Naive B cell (primary cell): ENCODE results near the gene IFIT1. TPM values are rescaled to one million over a fixed set of nuclear protein-coding genes. Genes with fewer than 3 reads are reported as not detected.
A peak's percentile ranks its signal among the peaks of the same experiment; 100 is the strongest.
"Not testable (repeated sequence)": the region's sequence is repeated elsewhere in the genome, so short reads cannot be mapped to it uniquely, and the experiment has no call there.

Experiments
- ATAC-seq, 2 donors: fragments of 150-1000 bp; cut with Tn5 transposase; 2 replicates each; pipeline ENCODE4 v1.10.0; 2021; ENCODE audit warnings: low read depth in 2 of 2, mild to moderate bottlenecking in 2 of 2, moderate library complexity in 2 of 2
- DNase-seq: peaks from one replicate; pipeline ENCODE4 v3.0.0; 2022
- H3K27ac Mint-ChIP-seq, 6 donors: one replicate each; pipeline ENCODE4 v1.8.0; 2020 to 2022; ENCODE audit warnings: mild to moderate bottlenecking in 6 of 6, mixed read lengths in 6 of 6, moderate library complexity in 5 of 6, inconsistent platforms in 2 of 6
- H3K27me3 Mint-ChIP-seq, 3 donors: one replicate each; pipeline ENCODE4 v1.8.0; 2021 to 2022; ENCODE audit warnings: mixed read lengths in 3 of 3, mild to moderate bottlenecking in 1 of 3
- H3K36me3 Mint-ChIP-seq, 2 donors: one replicate each; pipeline ENCODE4 v1.8.0; 2020 to 2022; ENCODE audit warnings: mixed read lengths in 2 of 2, inconsistent platforms in 1 of 2, mild to moderate bottlenecking in 1 of 2
- H3K4me1 Mint-ChIP-seq, 3 donors: one replicate each; pipeline ENCODE4 v1.8.0; 2020 to 2022; ENCODE audit warnings: mixed read lengths in 3 of 3, inconsistent platforms in 1 of 3, mild to moderate bottlenecking in 1 of 3, moderate library complexity in 1 of 3
- H3K4me3 Mint-ChIP-seq, 8 donors: one replicate each; pipeline ENCODE4 v1.8.0; 2020 to 2022; ENCODE audit warnings: mild to moderate bottlenecking in 8 of 8, mixed read lengths in 8 of 8, moderate library complexity in 8 of 8, inconsistent platforms in 2 of 8
- H3K9me3 Mint-ChIP-seq, 7 donors: one replicate each; pipeline ENCODE4 v1.8.0; 2020 to 2022; ENCODE audit warnings: mixed read lengths in 7 of 7, mild to moderate bottlenecking in 5 of 7, inconsistent platforms in 2 of 7, moderate library complexity in 1 of 7
- polyA plus RNA-seq, 6 donors: library from polyadenylated mRNA; unstranded; fragments of 300-500 nt; fragmentation: Illumina TruSeq; gene quantifications; one replicate each; pipeline ENCODE4 v1.2.3, GENCODE V29; 2021; ENCODE audit warnings: low read depth in 6 of 6

The IFIT1 gene
- polyA plus RNA-seq, 6 donors from 2014 or later = 1.2 to 6.7 (median 3.1) TPM

DNA sequence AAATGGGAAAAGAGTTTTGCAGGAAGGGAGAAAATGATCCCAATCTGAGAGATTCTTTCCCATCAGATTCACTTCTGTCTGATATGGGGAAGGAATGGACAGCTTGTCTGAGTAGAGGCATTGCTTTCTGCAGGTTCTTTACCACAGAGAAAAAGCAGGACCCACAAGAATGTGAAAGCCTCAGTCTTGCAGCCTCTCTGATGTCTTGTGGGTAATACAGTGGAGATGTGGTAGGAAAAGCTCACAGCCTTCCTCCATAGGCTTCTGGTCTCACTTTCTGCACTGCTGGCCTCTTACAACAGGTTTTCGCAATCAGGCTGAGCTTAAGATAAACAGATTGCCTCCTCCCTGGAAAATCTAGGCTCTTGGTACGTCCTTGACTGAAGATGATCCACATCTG, 551 bp downstream of the IFIT1 start:
- H3K27me3 Mint-ChIP-seq = no peaks in the 10 kb centered on the region

DNA sequence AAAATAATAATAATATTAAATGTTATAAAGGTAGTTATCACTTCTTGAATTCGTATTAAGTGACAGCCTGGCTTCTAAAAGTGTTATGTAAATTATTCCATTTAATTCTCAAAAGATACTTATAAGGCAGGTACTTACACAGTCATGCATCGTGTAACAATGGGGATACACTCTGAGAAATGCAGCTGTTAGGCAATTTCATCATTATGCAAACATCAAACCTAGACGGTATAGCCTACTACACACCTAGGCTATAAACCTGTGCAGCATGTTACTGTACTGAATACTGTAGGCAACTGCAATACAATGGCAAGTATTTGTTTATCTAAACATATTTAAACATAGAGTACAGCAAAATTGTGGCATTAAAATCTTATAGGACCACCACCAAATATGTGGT, 1.5 kb downstream of the IFIT1 start:
- peaks cover 12 to 28% (median 13%) of the 10 kb centered on the region in 3 donors for H3K4me1 Mint-ChIP-seq
- no peak for DNase-seq
- ATAC-seq = no peak
- H3K4me3 Mint-ChIP-seq = peak overlapping the region in 1 of 8 donors; percentile 81
- H3K36me3 Mint-ChIP-seq = no peaks in the 10 kb centered on the region
- no peaks in the 10 kb centered on the region for H3K9me3 Mint-ChIP-seq
- no peaks in the 10 kb centered on the region for H3K27me3 Mint-ChIP-seq
- H3K27ac Mint-ChIP-seq = no peak overlapping the region

More for the DNA sequence above, 551 bp downstream of the IFIT1 start:
- H3K36me3 Mint-ChIP-seq = no peaks in the 10 kb centered on the region
- DNase-seq (no peak), ATAC-seq (no peak)
- H3K9me3 Mint-ChIP-seq = no peaks in the 10 kb centered on the region
- peak overlapping the region; percentile 81 to 95 (median 93) for H3K4me3 Mint-ChIP-seq
- H3K4me1 Mint-ChIP-seq = peaks cover 12 to 28% (median 13%) of the 10 kb centered on the region in 3 donors
- H3K27ac Mint-ChIP-seq = peak overlapping the region in 4 of 6 donors; percentile 79 to 90 (median 84)

DNA sequence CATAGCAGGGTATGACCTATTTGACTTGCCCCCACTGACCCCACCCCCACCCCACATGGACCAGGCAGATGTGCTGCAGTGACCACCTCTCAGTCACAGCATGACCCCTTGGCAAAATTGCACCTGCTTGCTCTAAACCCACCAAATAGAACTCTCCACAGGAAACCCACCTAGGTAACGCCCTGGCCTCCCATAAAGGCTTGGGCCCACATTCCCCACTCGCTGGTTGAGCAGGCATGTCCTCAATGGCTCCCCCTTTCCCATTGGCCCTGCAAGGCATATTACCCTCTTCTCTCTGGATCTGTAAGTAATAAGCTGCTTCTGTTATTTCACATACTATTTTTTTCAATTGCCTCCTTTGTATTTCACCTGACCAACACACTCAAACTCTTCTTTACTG, 2.7 kb downstream of the IFIT1 start:
- H3K27ac Mint-ChIP-seq = peak overlapping the region in 1 of 6 donors; percentile 39
- H3K36me3 Mint-ChIP-seq = no peaks in the 10 kb centered on the region
- no peaks in the 10 kb centered on the region for H3K9me3 Mint-ChIP-seq
- H3K4me3 Mint-ChIP-seq = peak overlapping the region in 2 of 8 donors; percentile 59 to 69
- no peak for DNase-seq
- H3K4me1 Mint-ChIP-seq = peaks cover 12 to 28% (median 13%) of the 10 kb centered on the region in 3 donors
- no peaks in the 10 kb centered on the region for H3K27me3 Mint-ChIP-seq
- ATAC-seq = no peak

DNA sequence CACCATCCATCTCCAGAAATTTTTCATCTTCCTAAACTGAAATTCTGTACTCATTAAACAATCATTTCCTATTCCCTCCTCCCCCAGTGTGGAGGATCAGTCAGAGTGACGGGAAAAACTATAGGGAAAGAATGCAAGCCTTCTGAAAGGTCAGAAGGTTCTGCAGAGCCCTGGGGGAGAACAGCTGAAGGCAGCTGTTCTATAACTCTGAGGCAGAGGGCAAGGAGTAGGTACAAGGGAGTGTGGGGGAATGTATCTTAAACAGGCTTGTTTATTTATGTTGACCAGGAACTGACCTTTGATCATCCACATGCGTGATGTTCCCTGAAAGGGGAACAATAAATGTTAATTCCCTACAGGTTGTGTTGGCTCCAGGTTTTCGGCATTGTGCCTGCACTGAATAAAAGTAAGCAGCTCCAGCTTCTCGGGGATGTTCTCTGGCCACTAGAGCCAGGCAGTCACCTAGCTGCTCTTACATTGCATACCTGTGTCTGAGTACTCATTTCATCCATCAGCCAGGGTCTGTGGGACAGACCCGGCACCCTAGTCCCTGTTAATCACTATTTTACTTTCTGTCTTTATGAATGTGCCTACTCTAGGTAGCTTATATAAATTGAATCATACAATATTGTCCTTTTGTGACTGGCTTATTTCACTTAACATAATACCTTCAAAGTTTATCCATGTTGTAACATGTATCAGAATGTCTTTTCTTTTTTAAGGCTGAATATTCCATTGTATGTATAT, 5.8 kb downstream of the IFIT1 start:
- Mint-ChIP-seq H3K4me3 (no peak overlapping the region), H3K4me1 (peaks cover 0 to 11% (median 5%) of the 10 kb centered on the region in 3 donors)

DNA sequence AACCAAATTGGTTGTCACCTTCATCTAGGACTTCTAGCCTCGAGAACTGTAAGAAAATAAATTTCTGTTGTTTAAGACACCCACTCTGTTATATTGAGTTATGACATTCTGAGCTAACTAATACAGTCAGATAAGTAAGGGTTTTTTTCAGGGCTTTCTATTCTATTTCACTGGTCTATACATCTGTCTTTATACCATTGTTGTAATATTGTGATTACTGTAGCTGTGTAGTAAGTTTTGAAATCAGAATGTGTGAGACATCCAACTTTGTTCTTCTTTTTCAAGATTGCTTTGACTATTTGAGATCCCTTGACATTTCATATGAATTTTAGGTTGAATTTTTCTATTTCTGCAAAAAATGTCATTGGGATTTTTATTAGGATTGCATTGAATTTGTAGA, 7.5 kb downstream of the IFIT1 start:
- no peaks in the 10 kb centered on the region for H3K27me3 Mint-ChIP-seq
- peaks cover 0 to 5% (median 5%) of the 10 kb centered on the region in 3 donors for H3K4me1 Mint-ChIP-seq
- DNase-seq (no peak), ATAC-seq (no peak)
- H3K4me3 Mint-ChIP-seq = no peak overlapping the region
- peaks cover 6 to 7% of the 10 kb centered on the region in 2 donors for H3K36me3 Mint-ChIP-seq
- no peaks in the 10 kb centered on the region for H3K9me3 Mint-ChIP-seq
- H3K27ac Mint-ChIP-seq = no peak overlapping the region

More for the DNA sequence above, 5.8 kb downstream of the IFIT1 start:
- ATAC-seq (no peak), DNase-seq (no peak)
- Mint-ChIP-seq H3K9me3 (no peaks in the 10 kb centered on the region), H3K36me3 (peaks cover 5 to 7% of the 10 kb centered on the region in 2 donors), H3K27ac (no peak overlapping the region), H3K27me3 (no peaks in the 10 kb centered on the region)

DNA sequence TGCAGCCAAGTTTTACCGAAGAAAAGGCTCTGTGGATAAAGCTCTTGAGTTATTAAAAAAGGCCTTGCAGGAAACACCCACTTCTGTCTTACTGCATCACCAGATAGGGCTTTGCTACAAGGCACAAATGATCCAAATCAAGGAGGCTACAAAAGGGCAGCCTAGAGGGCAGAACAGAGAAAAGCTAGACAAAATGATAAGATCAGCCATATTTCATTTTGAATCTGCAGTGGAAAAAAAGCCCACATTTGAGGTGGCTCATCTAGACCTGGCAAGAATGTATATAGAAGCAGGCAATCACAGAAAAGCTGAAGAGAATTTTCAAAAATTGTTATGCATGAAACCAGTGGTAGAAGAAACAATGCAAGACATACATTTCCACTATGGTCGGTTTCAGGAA, 10.6 kb downstream of the IFIT1 start:
- Mint-ChIP-seq H3K27ac (peak overlapping the region in 1 of 6 donors; percentile 15), H3K4me3 (no peak overlapping the region), H3K27me3 (no peaks in the 10 kb centered on the region), H3K36me3 (peaks cover 7 to 9% of the 10 kb centered on the region in 2 donors), H3K4me1 (peaks cover 0 to 5% (median 0%) of the 10 kb centered on the region in 3 donors), H3K9me3 (peaks cover 0 to 4% (median 0%) of the 10 kb centered on the region in 7 donors)
- no peak for ATAC-seq
- no peak for DNase-seq

DNA sequence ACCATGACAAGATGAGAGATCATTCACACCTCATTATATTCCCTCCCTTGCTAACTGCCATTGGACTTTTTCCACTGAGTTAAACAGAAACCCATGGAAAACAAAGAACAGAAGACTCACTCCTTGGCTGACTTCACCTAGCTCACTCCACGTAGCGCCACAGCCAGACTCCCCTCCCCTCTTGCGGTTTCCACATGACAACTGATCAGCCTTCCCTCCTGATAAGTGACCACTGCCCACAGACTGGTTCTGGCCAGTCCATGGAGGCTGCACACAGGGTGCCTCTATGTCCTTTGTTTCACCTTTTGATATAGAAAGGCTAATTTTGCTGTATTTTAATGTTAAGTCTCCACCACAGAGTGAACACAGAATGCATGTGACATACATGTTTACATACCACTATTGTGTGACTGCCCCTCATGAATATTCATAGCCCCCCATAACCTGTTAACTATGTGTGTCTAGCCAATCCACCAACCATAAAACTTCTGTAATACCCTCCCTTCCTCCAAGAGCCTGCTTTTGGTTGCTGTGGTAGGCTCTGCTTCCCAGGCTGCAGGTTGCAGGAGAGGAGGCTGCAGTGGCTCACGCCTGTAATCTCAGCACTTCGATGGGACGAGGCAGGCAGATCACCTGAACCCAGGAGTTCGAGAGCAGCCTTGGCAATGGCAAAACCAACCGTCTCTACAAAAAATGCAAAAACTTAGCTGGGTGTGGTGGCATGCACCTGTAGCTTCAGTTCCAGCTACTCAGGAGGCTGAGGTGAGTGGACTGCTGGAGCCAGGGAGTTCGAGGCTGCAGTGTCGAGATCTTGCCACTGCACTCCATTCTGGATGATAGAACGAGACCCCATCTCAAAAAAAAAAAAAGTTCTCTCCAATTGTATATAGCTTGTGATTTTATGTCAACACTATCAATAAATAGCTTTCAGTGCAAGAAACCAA, 12.0 kb downstream of the IFIT1 start:
- no peaks in the 10 kb centered on the region for H3K27me3 Mint-ChIP-seq
- H3K4me3 Mint-ChIP-seq = no peak overlapping the region
- ATAC-seq = no peak
- peaks cover 7 to 9% of the 10 kb centered on the region in 2 donors for H3K36me3 Mint-ChIP-seq
- H3K4me1 Mint-ChIP-seq = peaks cover 0 to 5% (median 0%) of the 10 kb centered on the region in 3 donors
- peak overlapping the region in 3 of 6 donors; percentile 36 to 47 (median 37) for H3K27ac Mint-ChIP-seq
- no peak for DNase-seq
- peaks cover 0 to 4% (median 0%) of the 10 kb centered on the region in 7 donors for H3K9me3 Mint-ChIP-seq

DNA sequence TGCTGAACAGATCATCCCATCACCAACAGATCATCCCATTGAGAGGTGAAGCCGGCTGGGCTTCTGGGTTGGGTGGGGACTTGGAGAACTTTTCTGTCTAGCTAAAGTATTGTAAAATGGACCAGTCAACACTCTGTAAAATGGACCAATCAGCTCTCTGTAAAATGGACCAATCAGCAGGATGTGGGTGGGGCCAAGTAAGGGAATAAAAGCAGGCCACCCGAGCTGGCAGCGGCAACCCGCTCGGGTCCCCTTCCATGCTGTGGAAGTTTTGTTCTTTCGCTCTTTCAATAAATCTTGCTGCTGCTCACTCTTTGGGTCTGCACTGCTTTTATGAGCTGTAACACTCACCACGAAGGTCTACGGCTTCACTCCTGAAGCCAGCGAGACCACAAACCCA, 13.8 kb downstream of the IFIT1 start:
- H3K27me3 Mint-ChIP-seq, H3K27ac Mint-ChIP-seq, DNase-seq, H3K4me3 Mint-ChIP-seq, ATAC-seq, H3K4me1 Mint-ChIP-seq, H3K9me3 Mint-ChIP-seq: not testable (repeated sequence)
- peaks cover 7 to 15% of the 10 kb centered on the region in 2 donors for H3K36me3 Mint-ChIP-seq

DNA sequence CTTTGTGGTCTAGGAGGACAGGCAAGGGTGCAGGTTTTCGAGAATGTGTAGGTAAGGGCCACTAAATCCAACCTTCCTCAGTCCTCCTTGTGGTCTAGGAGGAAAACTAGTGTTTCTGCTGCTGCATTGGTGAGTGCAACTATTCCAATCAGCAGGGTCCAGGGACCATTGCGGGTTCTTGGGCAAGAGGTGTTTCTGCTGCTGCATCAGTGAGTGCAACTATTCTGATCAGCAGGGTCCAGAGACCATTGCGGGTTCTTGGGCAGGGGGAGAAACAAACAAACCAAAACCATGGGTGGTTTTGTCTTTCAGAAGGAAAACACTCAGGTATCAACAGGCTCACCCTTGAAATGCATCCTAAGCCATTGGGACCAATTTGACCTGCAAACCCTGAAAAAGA, 15.4 kb downstream of the IFIT1 start:
- not testable (repeated sequence) for ATAC-seq, H3K9me3 Mint-ChIP-seq, H3K27ac Mint-ChIP-seq, H3K27me3 Mint-ChIP-seq, H3K4me3 Mint-ChIP-seq, DNase-seq, H3K4me1 Mint-ChIP-seq
- H3K36me3 Mint-ChIP-seq = peaks cover 0 to 19% of the 10 kb centered on the region in 2 donors

DNA sequence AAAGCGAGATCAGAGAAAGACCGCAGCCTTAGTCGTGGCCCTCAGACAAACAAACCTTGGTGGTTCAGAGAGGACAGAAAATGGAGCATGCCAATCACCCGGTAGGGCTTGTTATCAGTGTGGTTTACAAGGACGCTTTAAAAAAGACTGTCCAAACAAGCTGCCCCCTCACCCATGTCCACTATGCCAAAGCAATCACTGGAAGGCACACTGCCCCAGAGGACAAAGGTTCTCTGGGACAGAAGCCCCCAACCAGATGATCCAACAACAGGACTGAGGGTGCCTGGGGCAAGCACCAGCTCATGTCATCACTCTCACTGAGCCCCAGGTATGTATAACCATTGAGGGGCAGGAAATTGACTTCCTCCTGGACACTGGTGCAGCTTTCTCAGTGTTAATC, 16.9 kb downstream of the IFIT1 start:
- peak overlapping the region in 1 of 8 donors; percentile 7 for H3K4me3 Mint-ChIP-seq
- not testable (repeated sequence) for DNase-seq, H3K27ac Mint-ChIP-seq, ATAC-seq, H3K9me3 Mint-ChIP-seq, H3K4me1 Mint-ChIP-seq, H3K27me3 Mint-ChIP-seq
- H3K36me3 Mint-ChIP-seq = peaks cover 0 to 14% of the 10 kb centered on the region in 2 donors

DNA sequence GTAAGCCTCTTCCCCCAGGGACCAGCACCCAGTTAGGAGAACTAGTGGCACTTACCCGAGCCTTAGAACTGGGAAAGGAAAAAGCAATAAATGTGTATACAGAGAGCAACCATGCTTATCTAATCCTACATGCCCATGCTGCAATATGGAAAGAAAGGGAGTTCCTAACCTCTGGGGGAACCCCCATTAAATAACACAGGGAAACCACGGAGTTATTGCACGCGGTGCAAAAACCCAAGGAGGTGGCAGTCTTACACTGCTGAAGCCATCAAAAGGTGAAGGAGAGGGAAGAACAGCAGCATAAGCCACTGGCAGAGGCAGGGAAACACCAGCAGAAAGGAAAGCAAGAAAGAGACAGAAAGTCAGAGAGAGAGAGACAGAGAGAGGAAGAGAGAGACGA, 18.1 kb downstream of the IFIT1 start:
- not testable (repeated sequence) for H3K9me3 Mint-ChIP-seq, ATAC-seq, DNase-seq, H3K27me3 Mint-ChIP-seq
- H3K36me3 Mint-ChIP-seq = peaks cover 0 to 14% of the 10 kb centered on the region in 2 donors
- H3K4me1 Mint-ChIP-seq = peaks cover 8 to 13% (median 9%) of the 10 kb centered on the region in 3 donors
- H3K27ac Mint-ChIP-seq = peak overlapping the region in 2 of 6 donors; percentile 61 to 82
- peak overlapping the region in 1 of 8 donors; percentile 70 for H3K4me3 Mint-ChIP-seq

DNA sequence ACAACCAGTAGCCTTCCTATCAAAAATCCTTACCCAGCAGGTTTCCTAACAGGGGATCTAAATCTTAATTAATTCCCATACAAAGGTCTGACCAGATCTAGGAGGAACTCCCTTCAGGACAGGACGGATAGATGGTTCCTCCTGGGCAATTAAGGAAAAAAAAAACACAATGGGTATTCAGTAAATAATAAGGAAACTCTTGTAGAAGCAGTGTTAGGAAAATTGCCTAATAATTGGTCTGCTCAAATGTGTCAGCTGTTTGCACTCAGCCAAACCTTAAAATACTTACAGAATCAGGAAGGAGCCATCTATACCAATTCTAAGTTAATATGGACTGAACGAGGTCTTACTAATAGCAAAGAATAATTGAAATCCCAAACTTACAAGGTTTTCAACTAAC, 18.7 kb downstream of the IFIT1 start:
- Mint-ChIP-seq H3K4me3 (peak overlapping the region in 1 of 8 donors; percentile 70), H3K36me3 (peaks cover 0 to 14% of the 10 kb centered on the region in 2 donors), H3K27ac (peak overlapping the region in 1 of 6 donors; percentile 56), H3K4me1 (peaks cover 11 to 19% (median 15%) of the 10 kb centered on the region in 3 donors)
- not testable (repeated sequence) for H3K27me3 Mint-ChIP-seq, H3K9me3 Mint-ChIP-seq, DNase-seq, ATAC-seq

DNA sequence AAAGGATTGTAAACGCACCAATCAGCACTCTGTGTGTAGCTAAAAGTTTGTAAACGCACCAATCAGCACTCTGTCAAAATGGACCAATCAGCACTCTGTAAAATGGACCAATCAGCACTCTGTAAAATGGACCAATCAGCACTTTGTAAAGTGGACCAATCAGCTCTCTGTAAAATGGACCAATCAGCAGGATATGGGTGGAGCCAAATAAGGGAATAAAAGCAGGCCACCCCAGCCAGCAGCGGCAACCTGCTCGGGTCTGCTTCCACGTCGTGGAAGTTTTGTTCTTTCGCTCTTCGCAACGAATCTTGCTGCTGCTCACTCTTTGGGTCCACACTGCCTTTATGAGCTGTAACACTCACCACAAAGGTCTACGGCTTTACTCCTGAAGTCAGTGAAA, 19.9 kb downstream of the IFIT1 start:
- not testable (repeated sequence) for H3K9me3 Mint-ChIP-seq, DNase-seq, H3K27me3 Mint-ChIP-seq, ATAC-seq
- Mint-ChIP-seq H3K4me1 (peaks cover 23 to 29% (median 24%) of the 10 kb centered on the region in 3 donors), H3K27ac (peak overlapping the region in 3 of 6 donors; percentile 28 to 43 (median 42)), H3K4me3 (peak overlapping the region in 5 of 8 donors; percentile 20 to 72 (median 30)), H3K36me3 (peaks cover 0 to 10% of the 10 kb centered on the region in 2 donors)
